LNCAP (cell line): Measurements from ENCODE around the gene PMFBP1.

Experiments used
- TF ChIP-seq, protein P1 (sequence below): fragments of 450-650 bp; IDR thresholded peaks from 2 replicates; pipeline ENCODE4 v1.5.1; 2017; ENCODE audit warnings: mild to moderate bottlenecking

PMFBP1 gene

DNA sequence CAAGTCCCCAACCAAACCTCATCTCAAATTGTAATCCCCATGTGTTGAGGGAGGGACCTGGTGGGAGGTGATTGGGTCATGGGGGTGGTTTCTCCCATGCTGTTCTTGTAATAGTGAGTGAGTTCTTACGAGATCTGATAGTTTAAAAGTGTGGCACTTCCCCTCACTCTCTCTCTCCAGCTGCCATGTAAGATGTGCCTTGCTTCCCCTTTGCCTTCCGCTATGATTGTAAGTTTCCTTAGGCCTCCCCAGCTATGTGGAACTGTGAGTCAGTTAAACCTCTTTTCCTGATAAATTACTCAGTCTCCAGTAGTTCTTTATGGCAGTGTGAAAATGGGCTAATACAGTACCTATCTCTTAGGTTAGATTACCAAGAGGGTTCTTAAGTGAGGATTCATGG lies 5.8 kb downstream of the PMFBP1 start:
- TF ChIP-seq, protein P1, sequence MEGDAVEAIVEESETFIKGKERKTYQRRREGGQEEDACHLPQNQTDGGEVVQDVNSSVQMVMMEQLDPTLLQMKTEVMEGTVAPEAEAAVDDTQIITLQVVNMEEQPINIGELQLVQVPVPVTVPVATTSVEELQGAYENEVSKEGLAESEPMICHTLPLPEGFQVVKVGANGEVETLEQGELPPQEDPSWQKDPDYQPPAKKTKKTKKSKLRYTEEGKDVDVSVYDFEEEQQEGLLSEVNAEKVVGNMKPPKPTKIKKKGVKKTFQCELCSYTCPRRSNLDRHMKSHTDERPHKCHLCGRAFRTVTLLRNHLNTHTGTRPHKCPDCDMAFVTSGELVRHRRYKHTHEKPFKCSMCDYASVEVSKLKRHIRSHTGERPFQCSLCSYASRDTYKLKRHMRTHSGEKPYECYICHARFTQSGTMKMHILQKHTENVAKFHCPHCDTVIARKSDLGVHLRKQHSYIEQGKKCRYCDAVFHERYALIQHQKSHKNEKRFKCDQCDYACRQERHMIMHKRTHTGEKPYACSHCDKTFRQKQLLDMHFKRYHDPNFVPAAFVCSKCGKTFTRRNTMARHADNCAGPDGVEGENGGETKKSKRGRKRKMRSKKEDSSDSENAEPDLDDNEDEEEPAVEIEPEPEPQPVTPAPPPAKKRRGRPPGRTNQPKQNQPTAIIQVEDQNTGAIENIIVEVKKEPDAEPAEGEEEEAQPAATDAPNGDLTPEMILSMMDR, result no peak

DNA sequence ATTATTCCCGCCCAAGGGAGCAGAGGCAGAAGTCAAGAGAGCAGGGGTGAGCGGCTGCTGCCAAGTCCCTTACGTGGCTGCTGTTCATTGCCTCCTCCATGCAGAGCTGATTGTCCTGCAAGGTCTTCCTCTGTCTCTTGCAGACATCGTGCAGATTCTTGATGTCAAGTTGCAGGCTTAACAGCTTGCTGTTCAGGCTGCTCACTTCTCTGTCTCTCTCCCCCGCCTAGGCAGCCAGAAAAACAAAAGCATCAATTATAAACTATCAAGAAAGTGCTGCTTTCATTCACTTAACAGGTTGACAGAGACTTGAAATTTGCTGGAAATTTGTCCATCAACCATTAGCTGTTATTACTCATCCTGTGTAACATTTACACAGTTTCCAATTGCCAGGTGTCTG lies 7.3 kb downstream of the PMFBP1 start:
- TF ChIP-seq, protein P1, result no peak

DNA sequence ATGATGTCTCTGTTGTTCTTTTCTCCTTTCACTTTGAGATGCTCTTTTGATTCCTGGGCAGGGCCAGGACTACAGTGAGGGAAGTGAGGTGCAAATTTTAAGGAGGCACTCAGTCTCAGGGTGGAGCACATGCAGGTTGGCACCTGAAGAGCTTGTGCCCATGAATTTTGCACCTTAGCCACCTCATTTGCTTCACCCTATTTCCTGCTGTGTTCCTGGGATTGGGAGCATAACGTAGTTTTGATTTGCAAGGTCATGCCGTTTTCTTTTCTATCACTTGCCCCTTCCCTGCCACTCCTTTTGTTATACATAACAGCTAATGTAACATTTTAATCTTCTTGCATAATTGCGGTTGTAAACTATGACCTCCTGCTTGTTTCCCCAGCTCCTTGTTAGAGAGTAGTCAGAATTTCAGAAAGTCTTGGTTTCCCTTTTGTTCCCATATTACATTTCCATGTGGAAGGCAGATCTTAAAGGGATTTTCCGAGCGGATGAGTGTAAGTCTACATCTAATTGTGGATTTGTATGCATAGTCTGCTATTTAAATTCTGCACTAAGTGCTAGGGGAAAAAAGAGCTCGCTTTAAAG lies 9.8 kb downstream of the PMFBP1 start:
- TF ChIP-seq, protein P1, result no peak

DNA sequence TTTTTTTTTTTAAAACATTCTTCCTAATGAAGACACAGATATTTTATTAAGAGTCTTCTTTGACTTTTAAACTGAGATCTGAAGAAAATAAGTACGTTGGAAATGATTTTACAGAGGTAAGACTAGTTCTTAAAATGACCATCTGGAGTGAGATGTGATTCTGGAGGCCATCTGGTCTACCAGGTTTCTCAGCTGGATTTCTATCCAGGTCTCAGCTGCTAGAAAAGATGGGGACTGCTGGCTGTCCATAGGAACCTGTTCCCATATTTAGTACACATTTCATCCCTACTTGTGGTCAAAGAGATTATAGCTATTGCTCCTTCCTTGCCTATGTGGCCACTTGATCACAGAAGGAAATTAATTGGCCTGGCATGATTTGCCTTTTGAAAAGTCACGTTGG lies 12.2 kb downstream of the PMFBP1 start:
- TF ChIP-seq, protein P1, result no peak

DNA sequence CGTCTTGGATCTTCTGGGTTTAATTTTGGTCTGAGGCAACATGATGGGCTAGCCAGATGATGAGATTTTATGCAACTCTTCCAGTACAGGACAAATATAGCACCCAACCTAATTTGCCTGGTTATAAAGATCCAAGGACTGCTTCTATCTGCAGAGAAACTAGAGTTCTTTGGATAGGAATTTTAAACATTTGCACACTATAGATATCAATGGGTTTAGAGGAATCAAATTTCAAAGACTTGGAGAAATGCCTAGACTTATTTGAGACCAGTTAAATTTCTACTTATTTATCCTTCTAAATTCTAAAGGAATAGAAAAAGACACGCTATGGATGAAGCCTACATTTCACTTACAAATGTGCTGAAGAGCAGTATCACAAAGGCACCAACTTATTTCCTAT lies 12.6 kb downstream of the PMFBP1 start:
- TF ChIP-seq, protein P1, result no peak

DNA sequence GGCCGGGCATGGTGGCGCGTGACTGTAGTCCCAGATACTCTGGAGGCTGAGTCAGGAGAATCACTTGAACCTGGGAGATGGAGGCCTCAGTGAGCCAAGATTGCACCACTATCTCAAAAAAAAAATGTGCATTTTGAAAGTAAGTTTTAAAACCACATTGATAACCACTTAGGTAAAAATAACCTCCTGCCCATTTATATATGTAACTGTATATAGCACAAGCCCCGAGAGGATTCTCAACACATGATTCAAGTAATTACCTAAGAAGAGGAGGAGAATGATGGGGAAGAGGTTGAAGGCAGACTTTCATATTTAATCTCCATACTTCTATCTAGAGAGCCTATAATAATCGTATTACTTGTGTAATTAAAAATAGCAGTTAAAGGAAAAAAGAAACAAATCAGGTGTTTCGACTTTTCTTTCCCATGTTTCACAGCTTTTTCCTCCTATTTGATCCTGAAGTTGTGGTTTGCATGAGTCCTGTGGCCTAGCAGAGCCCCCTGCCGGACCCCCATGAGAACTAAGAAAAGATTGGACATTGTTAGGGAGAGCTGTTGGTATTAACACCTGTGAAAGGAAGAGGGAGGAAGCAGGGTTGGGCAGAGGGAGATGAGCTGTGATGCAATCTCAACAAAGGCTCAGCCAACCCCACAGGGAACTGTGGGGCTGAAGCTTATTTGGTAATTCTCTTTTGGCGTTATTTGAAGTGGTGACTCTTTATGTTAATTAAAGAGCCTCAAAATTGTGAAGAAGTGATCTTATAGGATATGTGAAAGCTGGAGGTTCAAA lies 22.1 kb downstream of the PMFBP1 start:
- TF ChIP-seq, protein P1, result no peak

DNA sequence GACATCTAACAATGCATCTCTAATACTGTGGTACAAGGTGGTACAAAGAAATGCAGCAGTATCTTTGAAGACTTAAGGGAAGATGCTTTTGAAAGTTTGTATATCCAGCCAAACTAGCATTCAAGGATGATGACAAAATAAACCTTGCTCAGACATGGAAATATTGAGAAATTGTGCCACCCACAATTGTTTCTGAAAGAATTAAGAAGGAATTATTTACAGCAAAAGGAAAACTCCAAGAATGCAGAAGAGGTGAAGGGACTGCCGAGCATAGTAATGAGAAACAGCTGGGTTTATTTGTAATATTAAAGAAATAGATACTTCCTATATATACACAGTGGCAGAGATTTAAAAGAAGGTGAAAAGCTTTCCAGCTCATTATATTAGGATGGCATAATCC lies 29.5 kb downstream of the PMFBP1 start:
- TF ChIP-seq, protein P1, result no peak
